Sigmoid colon (tissue), 7 donors: Measurements from ENCODE around the gene KRTAP9-9. TPM values are rescaled to one million over a fixed set of nuclear protein-coding genes. Genes with fewer than 3 reads are reported as not detected.

Source experiments
- DNase-seq: peaks from one replicate; pipeline ENCODE4 v3.0.0-alpha.2; 2019
- H3K27ac ChIP-seq, 4 donors: fragments of 200-600 bp; sonication (generic); one replicate each; pipeline ENCODE4 v1.5.1; 2016 to 2019; ENCODE audit warnings: mild to moderate bottlenecking in 1 of 4
- H3K27me3 ChIP-seq, 3 donors: fragments of 200-600 bp; sonication (generic); one replicate each; pipeline ENCODE4 v1.5.1; 2019; ENCODE audit warnings: mild to moderate bottlenecking in 1 of 3
- H3K36me3 ChIP-seq, 4 donors: fragments of 200-600 bp; sonication (generic); one replicate each; pipeline ENCODE4 v1.5.1; 2016 to 2019
- H3K4me1 ChIP-seq, 4 donors: fragments of 200-600 bp; sonication (generic); one replicate each; pipeline ENCODE4 v1.5.1; 2017 to 2019
- H3K4me3 ChIP-seq, 4 donors: fragments of 200-600 bp; sonication (generic); one replicate each; pipeline ENCODE4 v1.5.1; 2017 to 2019; ENCODE audit warnings: mild to moderate bottlenecking in 2 of 4, moderate library complexity in 1 of 4
- H3K9me3 ChIP-seq, 4 donors: fragments of 200-600 bp in 3 of 4; sonication (generic) in 3 of 4; one replicate each; pipeline versions ENCODE4 v1.5.1 to v1.6.1; 2013 to 2019
- EP300 ChIP-seq, 4 donors: sonication (generic); formaldehyde crosslinking; IDR thresholded peaks; one replicate each; pipeline ENCODE4 v1.6.1; 2017; ENCODE audit warnings: antibody characterized with exemption in 4 of 4
- POLR2A ChIP-seq, 2 donors: fragments of 450-650 bp; IDR thresholded peaks; one replicate each; pipeline ENCODE4 v1.6.1; 2016; ENCODE audit warnings: antibody characterized with exemption in 2 of 2, mild to moderate bottlenecking in 2 of 2, moderate library complexity in 2 of 2
- POLR2AphosphoS5 ChIP-seq, 4 donors: sonication (generic); formaldehyde crosslinking; IDR thresholded peaks; one replicate each; pipeline ENCODE4 v1.6.1; 2017; ENCODE audit warnings: antibody characterized with exemption in 4 of 4
- WGBS, 2 donors: extraction: QIAGEN DNeasy Blood & Tissue Kit; methylation state at CpG; one replicate each; pipeline ENCODE4 v1.1.7; 2013; 5-methylcytosine and 5-hydroxymethylcytosine counted together
- intact Hi-C: fragments of 100-400 bp; cut with DNase I; formaldehyde crosslinking; loops from one replicate; pipeline ENCODE4 v1.15.1; 2023
- polyA plus RNA-seq, 3 donors: library from polyadenylated mRNA; stranded (reverse); fragments of 200-250 nt; gene quantifications; one replicate each; pipeline ENCODE4 v1.2.3, GENCODE V29; 2013
- small RNA-seq, 3 donors: library from RNA; depleted of rRNA; stranded (forward); fragments of <200 nt; gene quantifications; one replicate each; pipeline ENCODE3, GENCODE V24; 2016
- total RNA-seq, 4 donors: library from RNA; depleted of rRNA; stranded (reverse); fragments of >200 nt; gene quantifications; one replicate each; pipeline ENCODE4 v1.1.0, GENCODE V29; 2016
- TF ChIP-seq, protein P1 (sequence below), 4 experiments: fragments of 450-650 bp in 3 of 4; fragments of 200-600 bp in 1 of 4; IDR thresholded peaks; one replicate each; pipeline ENCODE4 v1.5.1; 2016 to 2019; ENCODE audit warnings: antibody characterized with exemption in 4 of 4, mild to moderate bottlenecking in 3 of 4, moderate library complexity in 2 of 4
- donor health status: healthy with polysubstance abuse.
- donor health status: Bipolar disorder and iron deficiency.
- donor health status: healthy.

KRTAP9-9 gene
- total and polyA plus RNA-seq, 7 donors: not detected

DNA sequence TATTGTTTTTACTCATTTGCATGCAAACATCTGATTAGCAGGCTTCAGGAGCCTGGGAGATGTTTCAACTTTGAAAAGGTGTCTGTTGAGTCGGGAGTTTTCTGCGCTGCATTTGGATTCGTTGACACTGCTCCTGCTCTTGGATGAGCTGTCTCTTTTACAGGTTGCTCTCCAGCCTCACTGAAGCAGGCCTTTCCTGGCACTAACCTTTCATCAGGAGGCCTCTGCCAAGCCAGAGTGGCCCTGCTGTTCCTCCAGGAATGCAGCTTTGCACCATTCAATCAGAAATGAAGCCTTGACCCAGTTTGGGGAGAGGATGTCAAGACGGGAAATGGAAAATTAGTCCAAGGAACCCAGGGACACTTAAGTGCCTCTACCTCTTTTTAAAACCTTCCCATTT, 47.8 kb downstream of the KRTAP9-9 start:
- intact Hi-C loops: no loop called here
- no peak for TF ChIP-seq POLR2A (IDR thresholded peaks at IDR 0.05)
- TF ChIP-seq, protein P1, sequence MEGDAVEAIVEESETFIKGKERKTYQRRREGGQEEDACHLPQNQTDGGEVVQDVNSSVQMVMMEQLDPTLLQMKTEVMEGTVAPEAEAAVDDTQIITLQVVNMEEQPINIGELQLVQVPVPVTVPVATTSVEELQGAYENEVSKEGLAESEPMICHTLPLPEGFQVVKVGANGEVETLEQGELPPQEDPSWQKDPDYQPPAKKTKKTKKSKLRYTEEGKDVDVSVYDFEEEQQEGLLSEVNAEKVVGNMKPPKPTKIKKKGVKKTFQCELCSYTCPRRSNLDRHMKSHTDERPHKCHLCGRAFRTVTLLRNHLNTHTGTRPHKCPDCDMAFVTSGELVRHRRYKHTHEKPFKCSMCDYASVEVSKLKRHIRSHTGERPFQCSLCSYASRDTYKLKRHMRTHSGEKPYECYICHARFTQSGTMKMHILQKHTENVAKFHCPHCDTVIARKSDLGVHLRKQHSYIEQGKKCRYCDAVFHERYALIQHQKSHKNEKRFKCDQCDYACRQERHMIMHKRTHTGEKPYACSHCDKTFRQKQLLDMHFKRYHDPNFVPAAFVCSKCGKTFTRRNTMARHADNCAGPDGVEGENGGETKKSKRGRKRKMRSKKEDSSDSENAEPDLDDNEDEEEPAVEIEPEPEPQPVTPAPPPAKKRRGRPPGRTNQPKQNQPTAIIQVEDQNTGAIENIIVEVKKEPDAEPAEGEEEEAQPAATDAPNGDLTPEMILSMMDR (IDR thresholded peaks at IDR 0.05): no peak
- no peak for TF ChIP-seq POLR2AphosphoS5 (IDR thresholded peaks at IDR 0.05)
- TF ChIP-seq EP300 (IDR thresholded peaks at IDR 0.05): no peak
- no peak overlapping the region for H3K4me3 ChIP-seq
- H3K36me3 ChIP-seq: no peaks in the 10 kb centered on the region
- peaks cover 0 to 9% (median 0%) of the 10 kb centered on the region in 4 donors for H3K4me1 ChIP-seq
- no peak for DNase-seq
- H3K27ac ChIP-seq: no peak overlapping the region
- no peaks in the 10 kb centered on the region for H3K9me3 ChIP-seq
- 91 to 92% methylated on average over 4 of the region's 4 CpGs for WGBS, 2 donors
- H3K27me3 ChIP-seq: no peaks in the 10 kb centered on the region

DNA sequence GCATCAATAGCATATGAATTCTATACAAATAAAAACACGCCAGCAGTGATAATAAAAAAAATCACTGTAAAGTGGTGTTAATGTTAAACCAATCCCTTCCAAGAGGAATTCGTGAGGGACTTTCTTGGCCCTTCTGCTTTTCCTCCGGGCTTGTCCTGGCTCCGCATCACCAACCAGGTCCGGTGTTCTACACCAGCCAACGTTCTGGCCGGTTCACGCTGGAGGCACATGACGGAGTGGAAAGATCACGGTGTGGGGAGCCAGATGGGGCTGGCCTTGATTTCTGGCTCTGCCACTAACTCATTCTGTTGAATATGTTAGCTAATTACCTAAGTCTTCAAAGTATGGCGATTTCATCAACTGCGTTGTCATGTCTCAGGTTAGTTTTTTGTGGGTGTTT, 48.9 kb downstream of the KRTAP9-9 start:
- Histone ChIP-seq H3K27me3 (no peaks in the 10 kb centered on the region), H3K27ac (no peak overlapping the region), H3K4me1 (peaks cover 0 to 9% (median 0%) of the 10 kb centered on the region in 4 donors), H3K36me3 (no peaks in the 10 kb centered on the region), H3K9me3 (no peaks in the 10 kb centered on the region), H3K4me3 (no peak overlapping the region)
- no peak for DNase-seq
- WGBS, 2 donors: 83 to 86% methylated on average over 12 of the region's 12 CpGs
- no peak for TF ChIP-seq POLR2AphosphoS5 (IDR thresholded peaks at IDR 0.05)
- TF ChIP-seq, protein P1 (IDR thresholded peaks at IDR 0.05): no peak
- TF ChIP-seq POLR2A (IDR thresholded peaks at IDR 0.05): no peak
- no peak for TF ChIP-seq EP300 (IDR thresholded peaks at IDR 0.05)
- intact Hi-C loops: no loop called here

Small RNAs within 50 kb of the gene (small RNA-seq; reads per million reads assigned to genes)
- gene KRTAP9-10P: 0 reads per million in 3 donors

Other genes with a start within 250 kb of the KRTAP9-9 start
Only the 30 nearest of the 40 such genes appear.
- gene KRTAP2-3, start 195.3 kb upstream of the KRTAP9-9 start, total RNA-seq: not detected
- not detected for gene KRTAP2-3, start 195.3 kb upstream of the KRTAP9-9 start, polyA plus RNA-seq
- not detected for gene KRTAP2-4, start 189.5 kb upstream of the KRTAP9-9 start, total RNA-seq
- gene KRTAP2-4, start 189.5 kb upstream of the KRTAP9-9 start, polyA plus RNA-seq: not detected
- not detected for gene KRTAP4-7, start 171.2 kb upstream of the KRTAP9-9 start, total RNA-seq
- not detected for gene KRTAP4-7, start 171.2 kb upstream of the KRTAP9-9 start, polyA plus RNA-seq
- gene KRTAP4-8, start 157.2 kb upstream of the KRTAP9-9 start, total RNA-seq: not detected
- not detected for gene KRTAP4-8, start 157.2 kb upstream of the KRTAP9-9 start, polyA plus RNA-seq
- gene KRTAP4-16, start 153.2 kb upstream of the KRTAP9-9 start, total RNA-seq: not detected
- not detected for gene KRTAP4-16, start 153.2 kb upstream of the KRTAP9-9 start, polyA plus RNA-seq
- gene KRTAP4-9, start 150.0 kb upstream of the KRTAP9-9 start, total RNA-seq: not detected
- not detected for gene KRTAP4-9, start 150.0 kb upstream of the KRTAP9-9 start, polyA plus RNA-seq
- gene KRTAP4-11, start 137.0 kb upstream of the KRTAP9-9 start, total RNA-seq: not detected
- gene KRTAP4-11, start 137.0 kb upstream of the KRTAP9-9 start, polyA plus RNA-seq: not detected
- gene KRTAP4-12, start 131.2 kb upstream of the KRTAP9-9 start, total RNA-seq: not detected
- not detected for gene KRTAP4-12, start 131.2 kb upstream of the KRTAP9-9 start, polyA plus RNA-seq
- gene KRTAP4-6, start 114.8 kb upstream of the KRTAP9-9 start, total RNA-seq: not detected
- gene KRTAP4-6, start 114.8 kb upstream of the KRTAP9-9 start, polyA plus RNA-seq: not detected
- gene KRTAP4-5, start 105.6 kb upstream of the KRTAP9-9 start, total RNA-seq: not detected
- gene KRTAP4-5, start 105.6 kb upstream of the KRTAP9-9 start, polyA plus RNA-seq: not detected
- gene KRTAP4-4, start 94.6 kb upstream of the KRTAP9-9 start, total RNA-seq: not detected
- gene KRTAP4-4, start 94.6 kb upstream of the KRTAP9-9 start, polyA plus RNA-seq: not detected
- not detected for gene KRTAP4-3, start 87.2 kb upstream of the KRTAP9-9 start, total RNA-seq
- not detected for gene KRTAP4-3, start 87.2 kb upstream of the KRTAP9-9 start, polyA plus RNA-seq
- gene KRTAP4-2, start 77.2 kb upstream of the KRTAP9-9 start, total RNA-seq: not detected
- not detected for gene KRTAP4-2, start 77.2 kb upstream of the KRTAP9-9 start, polyA plus RNA-seq
- gene KRTAP4-1, start 70.5 kb upstream of the KRTAP9-9 start, total RNA-seq: not detected
- gene KRTAP4-1, start 70.5 kb upstream of the KRTAP9-9 start, polyA plus RNA-seq: 1 to 10 TPM in 1 of 3 donors, not detected in 2; 1.4 TPM
- not detected for gene KRTAP9-1, start 65.5 kb upstream of the KRTAP9-9 start, total RNA-seq
- not detected for gene KRTAP9-1, start 65.5 kb upstream of the KRTAP9-9 start, polyA plus RNA-seq
- not detected for gene KRTAP9-2, start 28.7 kb upstream of the KRTAP9-9 start, total RNA-seq
- gene KRTAP9-2, start 28.7 kb upstream of the KRTAP9-9 start, polyA plus RNA-seq: not detected
- not detected for gene KRTAP9-3, start 22.9 kb upstream of the KRTAP9-9 start, total RNA-seq
- gene KRTAP9-3, start 22.9 kb upstream of the KRTAP9-9 start, polyA plus RNA-seq: not detected
- gene KRTAP9-8, start 17.4 kb upstream of the KRTAP9-9 start, total RNA-seq: not detected
- gene KRTAP9-8, start 17.4 kb upstream of the KRTAP9-9 start, polyA plus RNA-seq: not detected
- not detected for gene KRTAP9-4, start 5.7 kb upstream of the KRTAP9-9 start, total RNA-seq
- gene KRTAP9-4, start 5.7 kb upstream of the KRTAP9-9 start, polyA plus RNA-seq: not detected
- not detected for gene KRTAP9-6, start 10.0 kb downstream of the KRTAP9-9 start, total RNA-seq
- gene KRTAP9-6, start 10.0 kb downstream of the KRTAP9-9 start, polyA plus RNA-seq: not detected
- not detected for gene KRTAP9-7, start 20.3 kb downstream of the KRTAP9-9 start, total RNA-seq
- gene KRTAP9-7, start 20.3 kb downstream of the KRTAP9-9 start, polyA plus RNA-seq: not detected
- not detected for gene KRTAP29-1, start 47.5 kb downstream of the KRTAP9-9 start, total RNA-seq
- gene KRTAP29-1, start 47.5 kb downstream of the KRTAP9-9 start, polyA plus RNA-seq: not detected
- not detected for gene KRTAP16-1, start 53.9 kb downstream of the KRTAP9-9 start, total RNA-seq
- not detected for gene KRTAP16-1, start 53.9 kb downstream of the KRTAP9-9 start, polyA plus RNA-seq
- not detected for gene KRTAP17-1, start 60.3 kb downstream of the KRTAP9-9 start, total RNA-seq
- gene KRTAP17-1, start 60.3 kb downstream of the KRTAP9-9 start, polyA plus RNA-seq: not detected
- not detected for gene KRT33A, start 95.4 kb downstream of the KRTAP9-9 start, total RNA-seq
- not detected for gene KRT33A, start 95.4 kb downstream of the KRTAP9-9 start, polyA plus RNA-seq
- not detected for gene KRT33B, start 114.4 kb downstream of the KRTAP9-9 start, total RNA-seq
- gene KRT33B, start 114.4 kb downstream of the KRTAP9-9 start, polyA plus RNA-seq: not detected
- not detected for gene KRT34, start 126.9 kb downstream of the KRTAP9-9 start, total RNA-seq
- gene KRT34, start 126.9 kb downstream of the KRTAP9-9 start, polyA plus RNA-seq: not detected
- not detected for gene KRT31, start 142.2 kb downstream of the KRTAP9-9 start, total RNA-seq
- not detected for gene KRT31, start 142.2 kb downstream of the KRTAP9-9 start, polyA plus RNA-seq
- gene KRT37, start 169.2 kb downstream of the KRTAP9-9 start, total RNA-seq: not detected
- gene KRT37, start 169.2 kb downstream of the KRTAP9-9 start, polyA plus RNA-seq: not detected
- gene KRT38, start 185.6 kb downstream of the KRTAP9-9 start, total RNA-seq: not detected
- not detected for gene KRT38, start 185.6 kb downstream of the KRTAP9-9 start, polyA plus RNA-seq